ENCODE measurements around the gene CCNB2. TPM values are rescaled to one million over a fixed set of nuclear protein-coding genes. Genes with fewer than 3 reads are reported as not detected.

Gene CCNB2
- total and polyA plus RNA-seq, 7 donors: 0.33 to 40.5 (median 4.9) TPM; not detected in 1

GRCh38 chr15:59168536-59168935, 63.6 kb downstream of the CCNB2 start:
- H3K4me1 ChIP-seq: peaks cover 0 to 20% (median 6%) of the 10 kb centered on the region in 4 donors
- TF ChIP-seq POLR2A (IDR thresholded peaks at IDR 0.05) (no peak), CTCF (IDR thresholded peaks at IDR 0.05) (no peak), EP300 (IDR thresholded peaks at IDR 0.05) (no peak), POLR2AphosphoS5 (IDR thresholded peaks at IDR 0.05) (no peak)
- no peaks in the 10 kb centered on the region for H3K27me3 ChIP-seq
- H3K27ac ChIP-seq: peak overlapping the region in 2 of 4 donors; percentile 65 to 72
- 88 to 89% methylated on average over 7 of the region's 7 CpGs for WGBS, 2 donors
- intact Hi-C loops (cut with DNase I): no loop called here
- H3K36me3 ChIP-seq: peaks cover 0 to 18% (median 3%) of the 10 kb centered on the region in 4 donors
- H3K9me3 ChIP-seq: no peaks in the 10 kb centered on the region
- no peak for DNase-seq
- H3K4me3 ChIP-seq: no peak overlapping the region

- Histone ChIP-seq H3K4me1 (peaks cover 0 to 20% (median 6%) of the 10 kb centered on the region in 4 donors), H3K27ac (peak overlapping the region in 3 of 4 donors; percentile 51 to 72 (median 65)), H3K27me3 (no peaks in the 10 kb centered on the region), H3K4me3 (no peak overlapping the region), H3K36me3 (peaks cover 0 to 22% (median 3%) of the 10 kb centered on the region in 4 donors), H3K9me3 (no peaks in the 10 kb centered on the region)
- TF ChIP-seq POLR2A (IDR thresholded peaks at IDR 0.05) (no peak), POLR2AphosphoS5 (IDR thresholded peaks at IDR 0.05) (peak in 3 of 4 donors; percentile 12 to 54 (median 17))
- 76 to 77% methylated on average over 3 of the region's 3 CpGs for WGBS, 2 donors
- intact Hi-C loops (cut with DNase I): no loop called here
- no peak for DNase-seq
Measured at GRCh38 chr15:59169251-59169708, 64.3 kb downstream of the CCNB2 start.

GRCh38 chr15:59170295-59171066, 65.5 kb downstream of the CCNB2 start:
- H3K4me1 ChIP-seq: peaks cover 0 to 31% (median 10%) of the 10 kb centered on the region in 4 donors
- H3K27ac ChIP-seq: peak overlapping the region in 3 of 4 donors; percentile 51 to 72 (median 65)
- no peaks in the 10 kb centered on the region for H3K9me3 ChIP-seq
- no peak for TF ChIP-seq POLR2A (IDR thresholded peaks at IDR 0.05)
- no peak for TF ChIP-seq EP300 (IDR thresholded peaks at IDR 0.05)
- no peak for TF ChIP-seq POLR2AphosphoS5 (IDR thresholded peaks at IDR 0.05)
- no peak for TF ChIP-seq CTCF (IDR thresholded peaks at IDR 0.05)
- H3K4me3 ChIP-seq: no peak overlapping the region
- WGBS, 2 donors: 64 to 67% methylated on average over 12 of the region's 12 CpGs
- peaks cover 0 to 22% (median 3%) of the 10 kb centered on the region in 4 donors for H3K36me3 ChIP-seq
- no peaks in the 10 kb centered on the region for H3K27me3 ChIP-seq
- no peak for DNase-seq
- intact Hi-C loops (cut with DNase I): no loop called here

GRCh38 chr15:59171067-59171397, 66.1 kb downstream of the CCNB2 start:
- 97 to 98% methylated on average over 8 of the region's 8 CpGs for WGBS, 2 donors
- DNase-seq: no peak
- intact Hi-C loops (cut with DNase I): no loop called here
- H3K27me3 ChIP-seq: no peaks in the 10 kb centered on the region
- H3K4me3 ChIP-seq: no peak overlapping the region
- no peaks in the 10 kb centered on the region for H3K9me3 ChIP-seq
- peaks cover 0 to 31% (median 10%) of the 10 kb centered on the region in 4 donors for H3K4me1 ChIP-seq
- peaks cover 0 to 22% (median 3%) of the 10 kb centered on the region in 4 donors for H3K36me3 ChIP-seq
- TF ChIP-seq POLR2A (IDR thresholded peaks at IDR 0.05) (no peak), POLR2AphosphoS5 (IDR thresholded peaks at IDR 0.05) (no peak), EP300 (IDR thresholded peaks at IDR 0.05) (no peak), CTCF (IDR thresholded peaks at IDR 0.05) (no peak)
- peak overlapping the region in 1 of 4 donors; percentile 65 for H3K27ac ChIP-seq

- Histone ChIP-seq H3K4me1 (peaks cover 0 to 31% (median 10%) of the 10 kb centered on the region in 4 donors), H3K27ac (no peak overlapping the region), H3K36me3 (peaks cover 0 to 33% (median 3%) of the 10 kb centered on the region in 4 donors), H3K27me3 (no peaks in the 10 kb centered on the region), H3K9me3 (no peaks in the 10 kb centered on the region), H3K4me3 (no peak overlapping the region)
- no peak for TF ChIP-seq CTCF (IDR thresholded peaks at IDR 0.05)
- no peak for TF ChIP-seq POLR2A (IDR thresholded peaks at IDR 0.05)
- no peak for TF ChIP-seq POLR2AphosphoS5 (IDR thresholded peaks at IDR 0.05)
- no peak for TF ChIP-seq EP300 (IDR thresholded peaks at IDR 0.05)
- 98% methylated on average over 7 of the region's 7 CpGs for WGBS, 2 donors
- intact Hi-C loops (cut with DNase I): no loop called here
- DNase-seq: no peak
Measured at GRCh38 chr15:59172289-59172901, 67.4 kb downstream of the CCNB2 start.

Data from sigmoid colon (tissue), 7 donors.